ENCODE results near the gene SLC26A3.

SLC26A3 gene

GRCh38 chr7:107742678-107743566, 60.1 kb downstream of the SLC26A3 start:
- no peak overlapping the region for H2BK5ac ChIP-seq (ENCODE audit: low read depth, low read length, poor library complexity)
- peaks cover 6% of the 10 kb centered on the region for H3K79me1 ChIP-seq (ENCODE audit: low read length)
- H4K91ac ChIP-seq (ENCODE audit: low read depth, low read length) = no peak overlapping the region
- H2AFZ ChIP-seq (ENCODE audit: insufficient read depth, low read length, poor library complexity) = peak overlapping the region; percentile 82
- H3K4me2 ChIP-seq (ENCODE audit: low read length) = peak overlapping the region; percentile 82
- H3K4ac ChIP-seq (ENCODE audit: low read depth, low read length) = no peak overlapping the region
- H3K27ac ChIP-seq (ENCODE audit: low read depth, low read length) = peak overlapping the region; percentile 2
- H2AK5ac ChIP-seq (ENCODE audit: low read length) = no peak overlapping the region
- H3K18ac ChIP-seq (ENCODE audit: low read length) = no peak overlapping the region
- no peaks in the 10 kb centered on the region for H3K36me3 ChIP-seq (ENCODE audit: control insufficient read depth in 1 of 2, insufficient read depth in 2 of 2, low read length in 2 of 2)
- no peaks in the 10 kb centered on the region for H3K9me3 ChIP-seq (ENCODE audit: insufficient read depth, low read depth, low read length)
- DNase-seq = no peak
- peaks cover 0 to 5% of the 10 kb centered on the region in 2 experiments for H3K4me1 ChIP-seq (ENCODE audit: control insufficient read depth in 1 of 2, insufficient read depth in 2 of 2, low read length in 2 of 2)
- H3K79me2 ChIP-seq (ENCODE audit: control insufficient read depth, insufficient read depth, low read length, poor library complexity) = peaks cover 10% of the 10 kb centered on the region
- H4K8ac ChIP-seq (ENCODE audit: low read depth, low read length) = peak overlapping the region; percentile 50
- no peak overlapping the region for H3K23ac ChIP-seq (ENCODE audit: low read length)
- H2BK120ac ChIP-seq (ENCODE audit: insufficient read depth, low read length, poor library complexity) = no peak overlapping the region
- no peak overlapping the region for H2BK12ac ChIP-seq (ENCODE audit: low read length)
- peak overlapping the region; percentile 3 for H4K12ac ChIP-seq (ENCODE audit: low read depth, low read length)
- H3K4me3 ChIP-seq (ENCODE audit: low read depth, low read length) = peak overlapping the region; percentile 64
- no peaks in the 10 kb centered on the region for H3K27me3 ChIP-seq (ENCODE audit: insufficient read depth, low read length)
- peak overlapping the region; percentile 5 for H3K14ac ChIP-seq (ENCODE audit: low read length)
- WGBS (ENCODE audit: extremely low coverage, insufficient coverage, insufficient read length) = 100% methylated on average over 2 of the region's 29 CpGs
- no peak overlapping the region for H3K9ac ChIP-seq (ENCODE audit: low read length)

- Histone ChIP-seq H3K18ac (ENCODE audit: low read length) (no peak overlapping the region), H4K91ac (ENCODE audit: low read depth, low read length) (no peak overlapping the region), H3K4me3 (ENCODE audit: low read depth, low read length) (no peak overlapping the region), H3K4me2 (ENCODE audit: low read length) (no peak overlapping the region), H2AFZ (ENCODE audit: insufficient read depth, low read length, poor library complexity) (no peak overlapping the region), H3K9ac (ENCODE audit: low read length) (no peak overlapping the region), H3K79me1 (ENCODE audit: low read length) (no peaks in the 10 kb centered on the region), H2BK5ac (ENCODE audit: low read depth, low read length, poor library complexity) (no peak overlapping the region), H3K4ac (ENCODE audit: low read depth, low read length) (no peak overlapping the region), H3K36me3 (ENCODE audit: control insufficient read depth in 1 of 2, insufficient read depth in 2 of 2, low read length in 2 of 2) (no peaks in the 10 kb centered on the region), H2BK12ac (ENCODE audit: low read length) (no peak overlapping the region), H3K27me3 (ENCODE audit: insufficient read depth, low read length) (no peaks in the 10 kb centered on the region), H3K9me3 (ENCODE audit: insufficient read depth, low read depth, low read length) (no peaks in the 10 kb centered on the region), H2BK120ac (ENCODE audit: insufficient read depth, low read length, poor library complexity) (no peak overlapping the region), H2AK5ac (ENCODE audit: low read length) (no peak overlapping the region), H4K12ac (ENCODE audit: low read depth, low read length) (no peak overlapping the region), H3K14ac (ENCODE audit: low read length) (no peak overlapping the region), H3K27ac (ENCODE audit: low read depth, low read length) (no peak overlapping the region), H3K79me2 (ENCODE audit: control insufficient read depth, insufficient read depth, low read length, poor library complexity) (no peaks in the 10 kb centered on the region), H3K23ac (ENCODE audit: low read length) (no peak overlapping the region), H4K8ac (ENCODE audit: low read depth, low read length) (no peak overlapping the region), H3K4me1 (ENCODE audit: control insufficient read depth in 1 of 2, insufficient read depth in 2 of 2, low read length in 2 of 2) (no peaks in the 10 kb centered on the region)
- peak; percentile 97 for DNase-seq
These were observed 74.7 kb downstream of the SLC26A3 start for GRCh38 chr7:107728276-107728675.

GRCh38 chr7:107726356-107727130, 76.5 kb downstream of the SLC26A3 start:
- Histone ChIP-seq H3K9ac (ENCODE audit: low read length) (no peak overlapping the region), H4K12ac (ENCODE audit: low read depth, low read length) (no peak overlapping the region), H3K27me3 (ENCODE audit: insufficient read depth, low read length) (no peaks in the 10 kb centered on the region), H3K14ac (ENCODE audit: low read length) (no peak overlapping the region), H3K79me2 (ENCODE audit: control insufficient read depth, insufficient read depth, low read length, poor library complexity) (no peaks in the 10 kb centered on the region), H3K79me1 (ENCODE audit: low read length) (no peaks in the 10 kb centered on the region), H3K4me1 (ENCODE audit: control insufficient read depth in 1 of 2, insufficient read depth in 2 of 2, low read length in 2 of 2) (no peaks in the 10 kb centered on the region), H3K4me2 (ENCODE audit: low read length) (no peak overlapping the region), H3K4me3 (ENCODE audit: low read depth, low read length) (no peak overlapping the region), H2BK120ac (ENCODE audit: insufficient read depth, low read length, poor library complexity) (no peak overlapping the region), H2AFZ (ENCODE audit: insufficient read depth, low read length, poor library complexity) (no peak overlapping the region), H2BK12ac (ENCODE audit: low read length) (no peak overlapping the region), H2BK5ac (ENCODE audit: low read depth, low read length, poor library complexity) (no peak overlapping the region), H2AK5ac (ENCODE audit: low read length) (no peak overlapping the region), H3K4ac (ENCODE audit: low read depth, low read length) (no peak overlapping the region), H3K18ac (ENCODE audit: low read length) (no peak overlapping the region), H3K27ac (ENCODE audit: low read depth, low read length) (no peak overlapping the region), H4K91ac (ENCODE audit: low read depth, low read length) (no peak overlapping the region), H3K9me3 (ENCODE audit: insufficient read depth, low read depth, low read length) (no peaks in the 10 kb centered on the region), H4K8ac (ENCODE audit: low read depth, low read length) (no peak overlapping the region), H3K36me3 (ENCODE audit: control insufficient read depth in 1 of 2, insufficient read depth in 2 of 2, low read length in 2 of 2) (no peaks in the 10 kb centered on the region), H3K23ac (ENCODE audit: low read length) (no peak overlapping the region)
- peak; percentile 91 to 95 for DNase-seq
- WGBS (ENCODE audit: extremely low coverage, insufficient coverage, insufficient read length) = no CpG with 5 or more reads among the region's 3 CpGs

- peak; percentile 34 to 87 for DNase-seq
- no peak overlapping the region for H3K14ac ChIP-seq (ENCODE audit: low read length)
- H2BK120ac ChIP-seq (ENCODE audit: insufficient read depth, low read length, poor library complexity) = no peak overlapping the region
- no peak overlapping the region for H2BK5ac ChIP-seq (ENCODE audit: low read depth, low read length, poor library complexity)
- no peak overlapping the region for H4K12ac ChIP-seq (ENCODE audit: low read depth, low read length)
- no peaks in the 10 kb centered on the region for H3K36me3 ChIP-seq (ENCODE audit: control insufficient read depth in 1 of 2, insufficient read depth in 2 of 2, low read length in 2 of 2)
- H2AFZ ChIP-seq (ENCODE audit: insufficient read depth, low read length, poor library complexity) = no peak overlapping the region
- H2AK5ac ChIP-seq (ENCODE audit: low read length) = no peak overlapping the region
- H3K18ac ChIP-seq (ENCODE audit: low read length) = no peak overlapping the region
- H3K79me1 ChIP-seq (ENCODE audit: low read length) = no peaks in the 10 kb centered on the region
- H3K27ac ChIP-seq (ENCODE audit: low read depth, low read length) = no peak overlapping the region
- H3K9me3 ChIP-seq (ENCODE audit: insufficient read depth, low read depth, low read length) = no peaks in the 10 kb centered on the region
- H4K8ac ChIP-seq (ENCODE audit: low read depth, low read length) = no peak overlapping the region
- no peaks in the 10 kb centered on the region for H3K79me2 ChIP-seq (ENCODE audit: control insufficient read depth, insufficient read depth, low read length, poor library complexity)
- no peak overlapping the region for H4K91ac ChIP-seq (ENCODE audit: low read depth, low read length)
- no peak overlapping the region for H2BK12ac ChIP-seq (ENCODE audit: low read length)
- no peak overlapping the region for H3K4ac ChIP-seq (ENCODE audit: low read depth, low read length)
- no CpG with 5 or more reads among the region's 4 CpGs for WGBS (ENCODE audit: extremely low coverage, insufficient coverage, insufficient read length)
- H3K4me3 ChIP-seq (ENCODE audit: low read depth, low read length) = no peak overlapping the region
- H3K27me3 ChIP-seq (ENCODE audit: insufficient read depth, low read length) = no peaks in the 10 kb centered on the region
- no peak overlapping the region for H3K23ac ChIP-seq (ENCODE audit: low read length)
- H3K9ac ChIP-seq (ENCODE audit: low read length) = no peak overlapping the region
- no peak overlapping the region for H3K4me2 ChIP-seq (ENCODE audit: low read length)
- H3K4me1 ChIP-seq (ENCODE audit: control insufficient read depth in 1 of 2, insufficient read depth in 2 of 2, low read length in 2 of 2) = no peaks in the 10 kb centered on the region
These were observed 77.8 kb downstream of the SLC26A3 start for GRCh38 chr7:107725138-107725740.
